Hematopoietic multipotent progenitor cell treated with erythropoietin and hydrocortisone succinate and interleukin-3 and kit ligand, for 6 days (in vitro differentiated cells): ENCODE results near the gene CTXN1.
A peak's percentile ranks its signal among the peaks of the same experiment; 100 is the strongest.
"Not testable (repeated sequence)": the region's sequence is repeated elsewhere in the genome, so short reads cannot be mapped to it uniquely, and the experiment has no call there.

Experiments
- DNase-seq: peaks from one replicate; pipeline ENCODE4 v3.0.0-alpha.2; 2015

CTXN1 gene

DNA sequence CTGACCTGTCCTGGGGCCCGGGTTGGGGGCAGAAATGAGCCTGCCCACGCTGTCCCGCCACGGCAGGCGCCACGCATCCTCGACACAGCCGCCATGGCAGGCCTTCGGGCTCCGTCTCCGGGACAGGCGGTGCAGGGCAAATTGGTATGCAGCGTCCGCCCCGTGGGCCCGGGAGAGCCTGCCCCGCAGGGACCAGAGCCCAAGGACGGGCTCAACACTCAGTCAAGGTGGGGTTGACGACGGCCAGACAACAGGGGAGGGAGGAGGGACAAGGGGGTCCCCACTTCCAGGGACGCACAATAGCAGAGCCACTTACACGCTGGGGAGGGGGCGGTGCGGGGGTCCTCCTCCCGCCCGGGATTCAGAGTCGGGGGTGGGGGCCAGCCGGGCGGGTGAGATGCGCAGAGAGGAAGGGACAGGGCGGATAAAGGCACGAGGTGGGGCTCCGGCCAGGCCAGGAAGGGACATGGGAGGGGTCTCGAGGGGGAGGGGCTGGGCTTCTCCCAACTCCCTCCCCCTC, 1.2 kb downstream of the CTXN1 start:
- DNase-seq = no peak

DNA sequence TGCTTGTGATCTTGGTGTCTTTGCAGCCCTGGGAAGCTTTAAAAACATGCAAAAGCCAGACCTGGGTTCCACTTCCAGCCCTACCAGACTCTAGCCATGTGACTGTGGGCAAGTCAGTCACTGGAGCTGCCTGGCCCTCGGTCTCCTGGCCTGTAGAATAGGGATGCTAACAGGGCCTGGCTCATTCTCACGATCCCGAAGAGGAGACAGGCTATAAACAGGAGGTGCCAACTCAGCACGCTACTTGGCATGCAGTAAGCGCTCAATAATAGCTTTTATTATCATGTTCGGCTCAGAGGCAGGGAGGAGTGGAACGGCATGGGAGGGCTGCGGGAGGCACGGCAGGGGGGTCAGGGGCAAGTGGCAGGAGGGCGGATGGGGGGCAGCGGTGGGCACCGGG, 1.7 kb downstream of the CTXN1 start:
- peak; percentile 32 for DNase-seq

DNA sequence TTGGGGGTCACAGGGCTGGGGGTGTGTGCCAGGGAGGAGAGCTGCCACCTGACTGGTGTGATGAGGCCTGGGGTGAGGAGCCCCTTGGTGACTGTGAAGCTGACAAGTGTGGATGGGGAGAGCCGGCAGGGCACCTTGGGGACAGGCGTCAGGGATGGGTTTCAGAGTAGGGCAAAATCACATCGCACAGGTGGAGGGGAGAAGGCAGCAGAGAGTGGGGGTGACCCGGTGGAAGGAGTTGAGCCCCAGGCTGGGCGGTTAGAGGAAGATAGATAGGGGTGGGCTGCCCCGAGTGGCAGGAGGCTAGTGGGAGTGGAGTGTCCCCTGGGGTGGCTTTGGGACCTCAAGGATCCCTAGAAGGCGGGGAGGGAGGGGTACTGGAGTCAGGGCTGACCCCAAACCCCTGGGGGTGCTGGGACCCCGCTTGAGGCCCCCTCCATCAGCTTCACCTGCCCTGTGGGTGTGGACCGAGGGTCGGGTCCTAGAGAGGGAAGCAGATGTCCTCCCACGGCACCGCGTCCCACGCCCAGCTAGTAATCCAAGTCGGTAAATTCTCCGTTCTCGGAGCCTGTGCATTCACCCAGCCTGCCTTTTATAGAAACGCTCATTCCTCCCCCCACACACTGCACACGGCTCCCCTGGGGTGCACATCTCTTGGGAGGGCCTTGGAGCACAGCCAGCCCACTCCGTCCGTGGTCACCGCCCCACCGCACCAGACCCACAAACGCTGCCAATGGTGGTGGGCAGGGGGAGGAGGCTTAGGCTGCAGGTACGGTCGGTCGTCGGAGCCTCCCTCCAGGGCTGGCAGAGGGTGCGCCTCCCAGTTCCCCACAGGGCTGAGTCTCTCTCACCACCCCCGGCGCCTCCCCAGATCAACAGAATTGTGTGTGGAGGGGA, 2.4 kb downstream of the CTXN1 start:
- no peak for DNase-seq

DNA sequence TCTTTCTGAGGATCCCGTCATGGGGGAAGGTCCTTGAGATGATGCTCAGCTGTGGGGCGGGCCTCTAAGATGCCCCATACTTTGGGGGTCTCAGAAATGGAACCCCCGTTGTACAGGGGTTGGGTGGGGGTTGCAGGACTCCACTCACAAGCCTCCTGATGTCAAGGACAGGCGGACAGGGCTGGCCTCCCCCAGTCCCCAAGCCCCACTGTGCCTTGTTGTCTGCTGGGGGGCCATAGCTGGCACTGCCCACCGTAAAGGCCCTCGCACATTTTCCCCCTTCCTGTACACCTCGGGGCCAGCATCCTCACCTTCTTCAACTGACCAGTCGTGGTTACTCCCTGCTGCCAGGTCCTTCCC, 3.1 kb downstream of the CTXN1 start:
- no peak for DNase-seq

DNA sequence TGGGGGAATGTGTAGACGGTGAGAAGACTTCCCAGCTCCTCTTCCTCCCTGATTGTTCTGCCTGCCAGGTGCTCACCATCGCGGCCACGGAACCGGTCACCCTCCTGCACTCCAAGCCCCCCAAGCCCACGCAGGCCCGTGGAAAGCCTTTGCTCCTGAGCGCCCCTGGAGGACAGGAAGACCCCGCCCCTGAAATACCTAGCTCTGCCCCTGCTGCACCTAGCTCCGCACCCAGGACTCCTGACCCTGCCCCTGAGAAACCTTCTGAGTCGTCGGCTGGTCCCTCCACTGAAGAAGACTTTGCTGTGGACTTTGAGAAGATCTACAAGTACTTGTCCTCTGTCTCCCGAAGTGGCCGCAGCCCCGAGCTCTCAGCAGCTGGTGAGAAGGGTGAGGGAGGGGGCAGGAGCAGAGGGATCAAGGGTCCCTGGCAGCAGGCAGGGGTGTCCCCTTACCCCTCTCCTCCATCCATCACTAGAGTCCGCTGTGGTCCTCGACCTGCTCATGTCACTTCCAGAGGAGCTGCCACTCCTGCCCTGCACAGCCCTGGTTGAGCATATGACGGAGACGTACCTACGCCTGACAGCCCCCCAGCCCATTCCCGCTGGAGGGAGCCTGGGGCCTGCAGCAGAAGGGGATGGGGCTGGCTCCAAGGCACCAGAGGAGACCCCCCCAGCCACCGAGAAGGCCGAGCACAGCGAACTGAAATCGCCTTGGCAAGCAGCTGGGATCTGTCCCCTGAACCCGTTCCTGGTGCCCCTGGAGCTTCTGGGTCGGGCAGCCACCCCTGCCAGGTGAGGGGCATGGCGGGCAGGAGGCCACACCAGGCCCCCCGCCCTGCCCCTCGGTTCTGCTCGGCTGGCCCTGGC, 3.7 kb downstream of the CTXN1 start:
- DNase-seq = no peak

DNA sequence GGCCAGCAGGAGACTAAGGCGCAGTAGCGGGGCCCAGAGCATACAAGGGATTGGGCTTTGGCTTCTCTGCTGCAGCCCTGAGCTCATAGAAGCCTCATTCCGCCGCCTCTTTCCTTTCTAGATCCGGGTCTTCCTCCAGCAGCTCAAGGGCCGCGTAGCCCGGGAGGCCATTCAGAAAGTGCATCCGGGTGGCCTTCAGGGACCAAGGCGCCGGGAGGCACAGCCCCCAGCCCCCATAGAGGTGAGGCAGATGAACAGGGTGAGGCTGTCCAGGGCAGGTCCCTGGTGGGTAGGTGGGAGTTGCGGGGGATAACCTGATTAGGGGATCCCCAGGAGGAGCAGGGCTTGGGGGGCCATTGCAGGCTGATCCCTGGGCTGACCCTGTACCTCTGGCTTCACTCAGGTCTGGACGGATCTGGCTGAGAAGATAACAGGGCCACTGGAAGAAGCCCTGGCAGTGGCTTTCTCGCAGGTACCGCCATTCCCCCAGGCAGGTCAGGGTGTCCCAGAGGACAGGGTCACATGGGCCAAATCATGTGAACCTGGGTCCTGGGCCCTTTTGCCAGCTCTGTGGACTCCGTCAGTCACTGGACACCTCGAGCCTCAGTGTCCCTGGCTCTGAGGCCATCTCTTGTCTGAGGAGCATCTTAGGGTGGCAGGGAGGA, 4.5 kb downstream of the CTXN1 start:
- no peak for DNase-seq

DNA sequence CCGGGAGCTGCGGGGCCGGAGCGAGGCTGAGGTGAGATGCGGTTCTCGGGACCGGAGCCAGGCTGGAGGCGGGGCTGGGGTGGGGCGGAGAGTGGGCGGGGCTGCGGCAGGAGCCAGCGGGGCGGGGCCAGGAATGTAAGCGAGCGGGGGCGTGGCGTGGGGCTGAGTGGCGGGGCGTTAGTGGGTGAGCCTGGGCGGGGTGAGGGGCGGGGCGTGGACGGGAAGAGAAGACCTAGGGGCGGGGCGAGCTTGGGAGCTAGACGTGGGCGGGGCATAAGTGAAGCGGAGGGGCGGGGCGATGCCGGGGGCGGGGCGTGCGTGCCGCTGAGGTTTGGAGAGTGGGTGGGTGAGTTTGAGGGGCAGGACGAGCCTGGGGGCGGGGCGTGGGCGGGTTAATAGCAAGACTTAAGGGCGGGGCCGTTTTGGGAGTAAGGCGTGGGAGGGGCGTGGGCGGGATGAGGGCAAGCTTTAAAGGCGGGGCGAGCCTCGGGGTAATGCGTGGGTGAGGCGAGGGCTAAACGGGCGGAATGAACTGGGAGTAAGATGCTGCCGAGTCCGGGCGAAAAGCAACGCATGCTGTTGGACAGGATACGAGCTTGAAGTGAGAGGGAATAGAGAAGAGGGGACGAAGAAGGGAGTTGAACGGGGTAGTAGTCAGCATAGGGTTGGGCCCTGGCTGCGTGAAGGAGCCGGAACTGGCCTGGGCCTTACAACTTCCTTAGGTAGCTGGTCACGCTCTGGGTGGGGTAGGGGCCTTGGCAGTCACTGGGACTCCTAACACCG, 5.2 kb downstream of the CTXN1 start:
- peak; percentile 100 for DNase-seq

DNA sequence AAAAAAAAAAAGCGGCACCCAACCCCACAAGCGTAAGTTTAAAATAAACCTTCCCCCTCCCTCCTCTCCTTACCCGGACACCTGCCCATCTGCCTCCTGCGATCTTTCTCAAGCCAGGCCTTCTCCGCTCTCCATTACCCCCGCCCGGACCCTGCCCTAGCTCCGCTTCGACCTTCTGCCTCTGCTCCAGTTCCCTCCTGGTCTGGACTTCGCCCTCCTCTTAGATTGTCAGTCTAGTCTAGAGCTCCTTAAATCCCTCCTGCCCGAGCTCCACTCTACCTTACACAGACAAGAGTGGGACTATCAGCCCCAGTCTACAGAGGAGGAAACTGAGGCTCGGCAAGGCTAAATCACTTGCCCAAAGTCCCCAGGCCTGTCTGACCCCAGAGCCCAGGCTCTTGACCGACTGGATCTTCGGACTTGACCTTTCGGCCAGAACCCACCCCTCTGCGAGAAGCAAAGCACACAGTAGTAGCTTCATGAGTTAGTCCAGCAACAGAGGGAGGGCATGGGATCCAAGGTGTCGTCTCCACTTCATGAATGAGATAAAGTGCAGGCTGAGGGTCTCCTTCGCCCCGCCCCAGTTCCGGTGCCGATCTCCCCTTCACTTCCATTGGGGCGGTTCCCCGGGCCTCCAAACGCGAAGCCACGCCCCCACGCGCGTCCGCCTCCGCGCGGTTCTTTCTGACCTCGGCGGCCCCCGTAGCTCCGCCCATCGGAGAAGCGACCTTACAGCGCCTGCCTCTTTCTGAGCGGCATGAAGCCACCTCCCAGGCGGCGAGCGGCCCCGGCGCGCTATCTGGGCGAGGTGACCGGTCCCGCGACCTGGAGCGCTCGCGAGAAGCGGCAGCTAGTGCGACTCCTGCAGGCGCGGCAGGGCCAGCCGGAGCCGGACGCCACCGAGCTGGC, 6.1 kb downstream of the CTXN1 start, which contains the start of gene SNAPC2:
TSS of gene SNAPC2 (plus strand) at position 729 of the 909 bp plus-strand sequence. CDS start at position 758, 29 bp downstream.
- peak; percentile 97 for DNase-seq

DNA sequence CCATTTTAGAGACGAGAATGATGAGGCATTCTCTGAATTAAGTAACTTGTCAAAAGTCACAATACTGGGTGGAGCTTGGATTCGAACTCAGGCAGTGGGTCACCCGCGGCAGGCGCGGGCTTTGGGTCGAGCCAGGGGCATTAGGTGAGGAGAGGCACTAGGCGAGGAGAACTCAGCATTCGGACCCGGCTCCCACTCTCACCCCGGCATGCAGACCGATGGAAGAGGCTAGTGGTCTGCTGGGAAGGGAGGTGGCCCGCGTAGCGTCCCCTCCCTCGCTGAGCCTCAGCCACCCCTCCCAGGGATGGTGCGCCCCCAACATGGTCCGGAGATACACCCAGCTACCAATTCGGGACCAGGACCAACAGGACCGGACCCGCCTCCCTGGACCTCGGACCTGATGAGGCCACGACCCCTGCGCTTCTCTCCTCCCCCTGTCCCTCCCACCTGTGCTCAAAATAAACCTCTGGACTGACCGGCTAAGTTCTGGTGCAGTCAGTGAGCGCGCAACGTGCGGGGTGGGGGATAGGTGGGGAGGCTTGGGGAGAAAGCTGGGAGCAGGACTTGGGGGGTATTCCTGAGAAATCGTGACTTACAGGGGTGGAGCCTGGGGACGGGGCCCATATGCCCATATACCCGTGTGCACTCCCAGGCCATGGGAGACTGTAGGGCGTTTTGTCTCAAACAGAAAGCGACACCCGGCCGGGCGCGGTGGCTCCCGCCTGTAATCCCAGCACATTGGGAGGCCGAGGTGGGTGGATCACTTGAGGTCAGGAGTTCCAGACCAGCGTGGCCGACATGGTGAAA, 7.1 kb downstream of the CTXN1 start:
- DNase-seq = no peak

DNA sequence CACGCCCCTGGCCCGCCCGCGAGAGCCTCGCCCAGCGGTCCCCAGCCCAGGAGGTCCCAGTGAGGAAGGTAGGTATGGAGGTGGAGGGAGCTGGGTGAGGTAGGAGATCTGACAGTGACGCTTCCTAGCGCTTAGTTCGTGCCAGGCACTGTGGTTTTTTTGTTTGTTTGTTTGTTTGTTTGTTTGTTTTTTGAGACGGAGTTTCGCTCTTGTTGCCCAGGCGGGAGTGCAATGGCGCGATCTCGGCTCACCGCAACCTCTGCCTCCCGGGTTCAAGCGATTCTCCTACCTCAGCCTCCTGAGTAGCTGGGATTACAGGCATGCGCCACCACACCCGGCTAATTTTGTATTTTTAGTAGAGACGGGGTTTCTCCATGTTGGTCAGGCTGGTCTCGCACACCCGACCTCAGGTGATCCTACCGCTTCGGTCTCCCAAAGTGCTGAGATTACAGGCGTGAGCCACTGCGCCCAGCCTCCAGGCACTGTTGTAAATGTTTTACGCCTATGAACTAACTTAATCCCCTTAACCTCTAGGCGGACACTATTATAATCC, 7.8 kb downstream of the CTXN1 start:
- not testable (repeated sequence) for DNase-seq

DNA sequence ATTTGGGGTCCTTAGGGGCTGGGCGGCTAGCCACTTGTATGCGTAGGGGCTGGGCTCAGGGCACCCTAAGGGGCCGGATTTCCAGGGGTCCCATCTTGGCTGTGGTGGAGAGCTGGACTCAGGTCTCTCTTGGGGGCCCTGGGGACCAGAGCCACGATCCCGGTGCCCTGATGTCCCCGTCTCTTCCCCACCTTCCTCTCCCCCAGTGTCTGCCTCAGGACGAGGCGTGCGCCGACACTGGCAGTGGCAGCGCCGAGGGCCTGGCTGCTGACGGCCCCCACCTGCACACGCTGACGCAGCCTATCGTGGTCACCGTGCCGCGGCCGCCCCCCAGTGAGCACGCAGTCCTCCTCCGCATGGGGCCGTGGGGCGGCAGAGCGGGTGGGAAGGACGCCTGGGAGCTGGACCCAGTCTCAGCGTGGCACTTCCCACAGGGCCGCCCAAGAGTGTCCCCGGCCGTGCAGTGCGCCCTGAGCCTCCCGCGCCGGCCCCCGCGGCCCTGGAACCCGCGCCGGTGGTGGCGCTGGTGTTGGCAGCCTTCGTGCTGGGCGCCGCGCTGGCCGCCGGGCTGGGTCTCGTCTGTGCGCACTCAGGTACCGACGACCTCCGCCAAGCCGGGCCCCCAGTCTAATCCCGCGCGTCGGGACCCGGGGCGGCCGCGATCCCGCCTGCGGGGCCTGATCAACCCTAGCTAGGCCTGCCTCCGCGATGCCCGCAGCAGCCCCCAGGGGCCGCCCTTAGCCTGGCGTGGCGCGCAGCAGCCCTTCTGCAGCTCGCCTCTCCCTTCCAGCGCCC, 8.5 kb downstream of the CTXN1 start:
- peak; percentile 83 for DNase-seq

DNA sequence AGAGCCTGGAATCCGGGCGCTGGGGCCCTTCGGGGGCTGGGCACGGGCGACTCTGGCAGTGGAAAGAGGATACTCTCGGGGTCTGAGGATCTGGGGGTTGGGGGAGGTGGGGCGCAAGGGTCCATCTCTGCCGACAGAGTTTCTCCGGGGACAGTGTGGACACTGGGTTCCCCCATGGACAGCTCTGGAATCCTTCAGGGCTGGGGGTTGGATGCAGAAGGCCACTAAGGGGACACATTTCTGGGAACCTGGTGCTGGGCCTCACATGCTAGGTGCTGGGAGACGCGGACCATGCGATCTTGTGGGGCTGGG, 9.0 kb downstream of the CTXN1 start:
- no peak for DNase-seq

DNA sequence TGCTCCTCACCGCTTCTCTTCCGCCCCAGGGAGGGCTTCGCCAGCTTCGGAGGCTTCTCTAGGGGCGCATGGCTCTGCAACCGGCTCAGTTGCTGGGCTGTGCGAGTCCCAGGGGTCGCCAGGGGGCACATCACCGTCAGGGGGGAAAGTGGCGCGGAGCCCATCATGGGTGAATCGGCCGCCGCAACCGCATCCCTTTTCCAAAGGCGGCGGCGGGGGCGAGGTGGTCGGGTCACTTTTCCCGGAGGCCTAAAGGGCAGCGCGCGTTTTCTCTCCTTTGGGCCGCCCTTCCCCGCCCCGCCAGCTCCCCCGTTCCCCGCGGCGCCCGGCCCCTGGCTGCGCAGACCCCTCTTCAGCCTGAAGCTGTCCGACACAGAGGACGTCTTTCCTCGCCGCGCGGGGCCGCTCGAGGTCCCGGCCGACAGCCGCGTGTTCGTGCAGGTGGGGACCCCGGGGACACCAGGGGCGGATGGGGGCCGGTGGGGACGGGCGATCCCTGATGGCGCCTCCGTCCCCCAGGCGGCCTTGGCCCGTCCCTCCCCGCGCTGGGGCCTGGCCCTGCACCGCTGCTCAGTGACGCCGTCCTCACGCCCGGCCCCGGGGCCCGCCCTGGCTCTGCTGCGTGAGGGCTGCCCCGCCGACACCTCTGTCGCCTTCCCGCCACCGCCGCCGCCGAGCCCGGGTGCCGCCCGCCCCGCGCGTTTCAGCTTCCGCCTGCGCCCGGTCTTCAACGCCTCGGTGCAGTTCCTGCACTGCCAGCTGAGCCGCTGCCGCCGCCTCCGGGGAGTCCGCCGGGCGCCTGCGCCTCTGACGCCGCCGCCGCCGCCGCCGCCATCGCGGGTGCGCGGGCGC, 9.6 kb downstream of the CTXN1 start:
- peak; percentile 57 for DNase-seq

DNA sequence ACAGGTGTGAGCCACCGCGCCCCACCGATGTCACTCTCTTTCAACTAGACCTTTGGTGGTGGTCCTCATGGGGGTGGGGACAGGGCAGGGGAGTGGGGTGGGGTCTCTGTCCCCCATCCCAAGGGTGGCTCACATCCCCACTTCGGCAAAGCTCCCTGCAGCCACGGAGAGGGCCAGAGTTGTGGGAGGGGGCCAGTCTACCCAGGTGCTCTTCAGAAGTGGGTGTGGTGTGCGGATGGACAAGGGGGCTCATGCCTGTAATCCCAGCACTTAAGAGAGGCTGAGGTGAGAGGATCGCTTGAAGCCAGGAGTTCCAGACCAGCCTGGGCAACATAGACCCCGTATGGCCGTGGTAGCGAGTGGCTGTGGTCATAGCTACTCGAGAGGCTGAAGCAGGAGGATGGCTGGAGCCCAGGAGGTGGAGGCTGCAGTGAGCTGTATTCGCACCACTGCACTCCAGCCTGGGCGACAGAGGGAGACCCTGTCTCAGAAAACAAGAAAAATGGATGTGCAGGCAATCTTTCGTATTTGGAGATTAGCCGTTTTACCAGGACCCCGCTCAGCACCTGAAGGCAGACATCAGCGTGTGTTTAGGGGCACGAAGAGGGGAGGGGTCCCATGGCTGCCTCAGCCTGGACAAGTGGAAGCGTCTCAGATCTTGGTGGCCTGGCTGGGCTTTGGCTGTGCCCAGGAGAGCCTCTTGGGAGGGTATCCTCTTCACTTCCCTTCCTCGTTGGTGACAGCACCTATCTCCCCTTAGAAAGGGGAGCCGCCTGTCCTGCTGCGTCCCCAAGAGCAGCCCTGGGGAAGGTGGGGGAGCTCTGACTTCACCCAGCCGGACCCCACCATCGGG, 10.5 kb downstream of the CTXN1 start:
- no peak for DNase-seq

DNA sequence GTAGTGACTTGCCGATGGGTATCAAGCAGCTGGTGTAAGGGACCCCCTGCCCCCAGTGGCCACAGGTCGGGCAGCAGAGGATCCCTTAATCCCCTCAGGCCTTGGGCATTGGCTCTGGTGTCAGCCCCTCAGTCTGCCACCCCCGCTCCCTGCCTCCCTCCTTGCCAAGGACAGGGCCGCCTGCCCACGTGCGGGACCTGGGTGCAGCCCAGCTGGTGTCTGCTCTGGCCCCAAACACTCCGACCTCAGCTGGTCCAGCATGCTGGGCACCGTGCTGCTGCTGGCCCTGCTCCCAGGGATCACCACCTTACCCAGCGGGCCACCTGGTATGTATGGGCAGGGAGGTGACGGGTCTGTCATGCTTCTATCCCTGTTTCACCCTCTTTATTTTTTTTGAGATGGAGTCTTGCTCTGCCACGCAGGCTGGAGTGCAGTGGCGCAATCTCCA, 11.3 kb downstream of the CTXN1 start, which contains the start of gene TGFBR3L:
TSS of gene TGFBR3L (plus strand) at position 233 of the 448 bp plus-strand sequence.
- no peak for DNase-seq

DNA sequence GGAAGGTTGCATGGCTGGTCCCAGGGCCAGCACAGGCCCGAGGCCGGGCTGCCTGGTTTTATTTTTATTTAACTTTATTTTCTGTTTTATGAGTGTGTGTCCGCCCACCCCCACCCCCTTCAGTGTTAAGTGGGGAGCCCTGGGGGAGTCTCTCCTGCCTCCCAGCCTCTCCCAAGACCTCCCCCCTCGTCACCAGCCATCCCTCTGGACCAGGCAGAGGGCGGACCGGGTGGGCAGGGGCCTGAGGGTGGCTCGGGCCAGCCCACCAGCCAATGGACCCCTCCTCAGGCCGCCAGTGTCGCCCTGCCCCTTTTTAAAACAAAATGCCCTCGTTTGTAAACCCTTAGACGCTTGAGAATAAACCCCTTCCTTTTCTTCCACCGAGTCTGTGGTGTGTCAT, 11.8 kb downstream of the CTXN1 start:
- no peak for DNase-seq

DNA sequence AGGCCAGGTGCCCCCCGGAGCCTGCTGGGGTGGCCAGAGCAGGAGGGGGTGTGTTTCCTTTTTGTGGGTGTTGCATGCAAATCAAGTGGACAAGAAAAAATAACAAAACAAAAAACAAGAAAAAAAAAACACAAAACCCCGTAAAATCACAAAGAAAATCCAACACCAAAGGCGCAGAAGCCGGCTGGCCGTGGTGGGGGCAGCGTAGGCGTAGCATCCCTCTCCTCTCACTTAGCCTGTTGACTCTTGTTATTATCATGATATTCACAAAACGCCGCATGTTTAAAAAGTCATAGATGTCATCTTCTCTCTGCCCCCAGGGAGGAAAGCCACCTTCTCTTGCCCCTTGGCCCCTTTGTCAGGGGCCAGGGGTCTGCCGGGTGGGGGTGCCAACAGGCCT, 12.3 kb downstream of the CTXN1 start:
- no peak for DNase-seq
